ENCODE measurements around the gene SIAE. TPM values are rescaled to one million over a fixed set of nuclear protein-coding genes. Genes with fewer than 3 reads are reported as not detected.

Gene SIAE
- total and polyA plus RNA-seq, 2 of the 8 experiments (the other 6 are each of a cell fraction or from before 2014, with no cell fraction given), result 2.3 to 3.7 TPM

DNA sequence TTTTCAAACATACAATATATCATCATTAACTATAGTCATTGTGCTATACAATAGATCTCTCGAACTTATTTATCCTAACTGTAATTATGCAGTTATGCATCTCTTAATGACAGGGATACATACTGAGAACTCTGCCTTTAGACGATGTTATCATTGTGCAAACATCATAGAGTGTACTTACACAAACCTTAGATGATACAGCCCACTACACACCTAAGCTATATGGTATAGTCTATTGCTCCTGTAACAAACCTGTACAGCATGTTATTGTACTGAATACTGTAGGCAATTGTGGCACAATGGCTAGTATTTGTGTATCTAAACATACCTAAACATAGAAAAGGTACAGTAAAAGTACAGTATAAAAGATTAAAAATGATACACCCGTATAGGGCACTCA is 38.9 kb upstream of the SIAE start:
- Histone ChIP-seq H3K9ac (replicated peaks in 1 of 4; ENCODE audit: extremely low read depth in 1 of 4, low read depth in 3 of 4, low read length in 3 of 4) (no peak overlapping the region), H3K56ac (replicated peaks; ENCODE audit: insufficient read length, low read depth, low read length) (no peak overlapping the region), H2BK120ac (replicated peaks; ENCODE audit: low read depth, low read length) (no peak overlapping the region), H2BK5ac (ENCODE audit: low read depth, low read length) (no peak overlapping the region), H3K23ac (ENCODE audit: insufficient read length) (no peak overlapping the region), H3K4ac (replicated peaks; ENCODE audit: insufficient read length, low read depth, low read length) (no peak overlapping the region), H4K8ac (ENCODE audit: extremely low read depth, insufficient read depth, low read length) (no peak overlapping the region), H3K18ac (ENCODE audit: extremely low read depth, low read length) (no peak overlapping the region), H3K27me3 (replicated peaks in 1 of 4; ENCODE audit: control insufficient read depth in 3 of 4, extremely low read depth in 1 of 4, insufficient read depth in 3 of 4, low read length in 3 of 4) (peaks cover 5 to 24% (median 21%) of the 10 kb centered on the region in 4 experiments), H3K36me3 (ENCODE audit: control insufficient read depth in 2 of 4, insufficient read depth in 4 of 4, low read length in 3 of 4) (no peaks in the 10 kb centered on the region), H3K4me2 (ENCODE audit: insufficient read depth in 1 of 2, low read depth in 2 of 2, low read length in 2 of 2) (no peak overlapping the region), H3K4me1 (replicated peaks in 1 of 4; ENCODE audit: control insufficient read depth in 3 of 4, insufficient read depth in 4 of 4, low read length in 3 of 4) (no peaks in the 10 kb centered on the region), H4K5ac (ENCODE audit: insufficient read length, low read depth, low read length) (no peak overlapping the region), H2AK5ac (ENCODE audit: low read depth, low read length) (no peak overlapping the region), H2BK20ac (ENCODE audit: low read length) (no peak overlapping the region), H3K79me2 (ENCODE audit: control insufficient read depth in 1 of 2, insufficient read depth in 2 of 2, low read length in 2 of 2) (no peaks in the 10 kb centered on the region), H2BK12ac (ENCODE audit: low read depth, low read length) (no peak overlapping the region), H3K23me2 (ENCODE audit: low read depth, low read length) (no peaks in the 10 kb centered on the region), H4K91ac (replicated peaks; ENCODE audit: insufficient read length, low read length) (no peak overlapping the region), H2AFZ (ENCODE audit: low read length) (no peak overlapping the region), H4K20me1 (replicated peaks in 1 of 2; ENCODE audit: control insufficient read depth in 1 of 2, insufficient read depth in 2 of 2, low read length in 2 of 2) (no peaks in the 10 kb centered on the region), H3K14ac (ENCODE audit: insufficient read length) (no peak overlapping the region), H3K9me3 (ENCODE audit: insufficient read depth in 2 of 2, low read depth in 1 of 2, low read length in 1 of 2) (peaks cover 0 to 4% of the 10 kb centered on the region in 2 experiments; a peak in 2 of 4 replicates), H2BK15ac (ENCODE audit: low read length) (no peak overlapping the region), H3K4me3 (ENCODE audit: extremely low read depth in 1 of 4, insufficient read depth in 2 of 4, low read depth in 3 of 4, low read length in 4 of 4) (no peak overlapping the region), H3K79me1 (ENCODE audit: low read depth, low read length) (no peaks in the 10 kb centered on the region), H3K27ac (ENCODE audit: low read depth, low read length) (no peak overlapping the region)
- ChIA-PET POLR2A (ENCODE audit: partially characterized antibody) (no interaction called here), CTCF (ENCODE audit: partially characterized antibody) (no interaction called here)
- FAIRE-seq (no peak), DNase-seq (ENCODE audit: low read depth in 1 of 2, low spot score in 2 of 2) (no peak)
- TF ChIP-seq KDM5A (IDR thresholded peaks at IDR 0.05; ENCODE audit: low read length) (no peak), RXRA (IDR thresholded peaks at IDR 0.05; ENCODE audit: insufficient read depth, low read depth, low read length) (no peak), CHD1 (IDR thresholded peaks at IDR 0.05; ENCODE audit: low read depth, low read length) (no peak), EP300 (IDR thresholded peaks at IDR 0.05; ENCODE audit: borderline replicate concordance in 1 of 2, low read depth in 2 of 2, low read length in 2 of 2) (no peak), RFX5 (IDR thresholded peaks at IDR 0.05; ENCODE audit: borderline replicate concordance, low read depth, low read length) (no peak)
- WGBS, 2 experiments (ENCODE audit: extremely low coverage in 1 of 2, insufficient coverage in 1 of 2, insufficient read length in 1 of 2, insufficient replicate concordance in 2 of 2, low coverage in 1 of 2, low lambda C conversion rate in 2 of 2, missing lambda C conversion rate in 1 of 2), result 85% methylated on average over 3 of the region's 3 CpGs; no CpG with 5 or more reads in 1 of the 2 experiments
